Kidney (tissue), 14 donors: ENCODE data around the gene RMDN2. TPM values are rescaled to one million over a fixed set of nuclear protein-coding genes. Genes with fewer than 3 reads are reported as not detected.
"Not testable (repeated sequence)": the region's sequence is repeated elsewhere in the genome, so short reads cannot be mapped to it uniquely, and the experiment has no call there.

Experiments used
- DNase-seq, 5 donors: peaks; one replicate each; pipeline ENCODE4 v3.0.0-alpha.2; 2013 to 2020
- FAIRE-seq: peaks from 2 replicates; lab custom pipeline; 2012; peaks lifted over from hg19 to GRCh38; lab: Jason Lieb, UNC
- H3K27ac ChIP-seq, 2 donors: one replicate each; pipeline ENCODE4 v1.7.0; 2013; ENCODE audit warnings: low read depth in 2 of 2, low read length in 2 of 2, inconsistent platforms in 1 of 2
- H3K27me3 ChIP-seq: one replicate; pipeline ENCODE4 v1.7.1; 2013; ENCODE audit warnings: low read length, inconsistent platforms; ENCODE audit not compliant: control insufficient read depth, insufficient read depth
- H3K36me3 ChIP-seq, 3 donors: one replicate each; pipeline versions ENCODE4 v1.7.0 to v1.7.1; 2013; ENCODE audit warnings: low read length in 3 of 3, control low read depth in 1 of 3, inconsistent platforms in 1 of 3; ENCODE audit not compliant: insufficient read depth in 3 of 3, control insufficient read depth in 2 of 3
- H3K4me1 ChIP-seq, 3 donors: one replicate each; pipeline versions ENCODE4 v1.7.0 to v1.7.1; 2013; ENCODE audit warnings: low read length in 3 of 3, inconsistent platforms in 1 of 3, low read depth in 1 of 3; ENCODE audit not compliant: control insufficient read depth in 2 of 3, insufficient read depth in 2 of 3
- H3K4me3 ChIP-seq, 3 donors: one replicate each; pipeline versions ENCODE4 v1.7.0 to v1.8.1; 2013; ENCODE audit warnings: low read length in 3 of 3, control low read depth in 1 of 3, inconsistent platforms in 1 of 3
- H3K9ac ChIP-seq, 3 donors: one replicate each; pipeline versions ENCODE4 v1.7.0 to v1.7.1; 2013; ENCODE audit warnings: low read length in 3 of 3, control low read depth in 1 of 3, inconsistent platforms in 1 of 3
- H3K9me3 ChIP-seq, 3 donors: one replicate each; pipeline versions ENCODE4 v1.7.0 to v1.7.1; 2013; ENCODE audit warnings: low read length in 3 of 3, control low read depth in 1 of 3, inconsistent platforms in 1 of 3; ENCODE audit not compliant: control insufficient read depth in 2 of 3, insufficient read depth in 1 of 3
- intact Hi-C: fragments of 100-400 bp; cut with DNase I; formaldehyde crosslinking; loops from one replicate; pipeline ENCODE4 v1.11.1; 2022
- polyA plus RNA-seq: library from polyadenylated mRNA; stranded (reverse); fragments of 350-450 nt; fragmentation: Illumina TruSeq; extraction: RNeasy Lipid Tissue Mini Kit (QIAGEN cat#74804); gene quantifications from one replicate; pipeline ENCODE4 v1.2.3, GENCODE V29; 2014; ENCODE audit warnings: low read depth, low replicate concordance; ENCODE audit not compliant: insufficient read depth
- total RNA-seq: library from RNA; stranded (reverse); fragmentation: NEBNext Ultra II Directional; extraction: Animal tissue kit (Norgen Biotek cat#: 25700); gene quantifications from one replicate; pipeline ENCODE4 v1.2.1, GENCODE V29; 2021
- TF ChIP-seq, protein P1 (sequence below): IDR thresholded peaks from 3 replicates; pipeline ENCODE4 v1.5.1; 2012; ENCODE audit warnings: mild to moderate bottlenecking, moderate library complexity, borderline replicate concordance; ENCODE audit not compliant: insufficient read depth; ENCODE audit errors: extremely low read depth
- donor health status: control.
- donor health status: control.
- donor health status: control.
- donor health status: control.
- donor health status: control.
- donor health status: DM: yes; HTN: yes; CAD: no.
- donor health status: Normal renal cell carcinoma (clear cell type).

The RMDN2 gene
- total and polyA plus RNA-seq, 2 donors from 2014 or later, result 7.9 to 10.5 TPM

DNA sequence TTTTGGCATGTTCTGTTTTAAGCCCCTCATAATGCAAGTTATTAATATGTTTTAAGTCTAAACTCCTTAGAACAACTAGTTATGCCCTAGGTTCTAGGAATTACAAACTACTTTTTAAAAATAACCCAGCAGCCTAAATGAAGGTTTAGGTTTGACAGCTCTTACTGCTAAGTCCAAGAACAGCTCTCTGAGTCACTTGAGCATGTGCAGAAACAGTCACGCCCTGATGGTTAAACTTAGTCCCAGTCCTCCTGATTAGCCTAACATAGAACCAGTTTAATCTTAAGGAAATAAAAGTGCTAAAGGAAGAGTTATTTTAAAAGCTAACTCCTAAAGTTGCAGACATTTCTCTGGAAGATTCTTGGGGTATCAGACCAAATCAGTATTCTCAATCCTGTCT lies 72.5 kb downstream of the RMDN2 start:
- TF ChIP-seq, protein P1, sequence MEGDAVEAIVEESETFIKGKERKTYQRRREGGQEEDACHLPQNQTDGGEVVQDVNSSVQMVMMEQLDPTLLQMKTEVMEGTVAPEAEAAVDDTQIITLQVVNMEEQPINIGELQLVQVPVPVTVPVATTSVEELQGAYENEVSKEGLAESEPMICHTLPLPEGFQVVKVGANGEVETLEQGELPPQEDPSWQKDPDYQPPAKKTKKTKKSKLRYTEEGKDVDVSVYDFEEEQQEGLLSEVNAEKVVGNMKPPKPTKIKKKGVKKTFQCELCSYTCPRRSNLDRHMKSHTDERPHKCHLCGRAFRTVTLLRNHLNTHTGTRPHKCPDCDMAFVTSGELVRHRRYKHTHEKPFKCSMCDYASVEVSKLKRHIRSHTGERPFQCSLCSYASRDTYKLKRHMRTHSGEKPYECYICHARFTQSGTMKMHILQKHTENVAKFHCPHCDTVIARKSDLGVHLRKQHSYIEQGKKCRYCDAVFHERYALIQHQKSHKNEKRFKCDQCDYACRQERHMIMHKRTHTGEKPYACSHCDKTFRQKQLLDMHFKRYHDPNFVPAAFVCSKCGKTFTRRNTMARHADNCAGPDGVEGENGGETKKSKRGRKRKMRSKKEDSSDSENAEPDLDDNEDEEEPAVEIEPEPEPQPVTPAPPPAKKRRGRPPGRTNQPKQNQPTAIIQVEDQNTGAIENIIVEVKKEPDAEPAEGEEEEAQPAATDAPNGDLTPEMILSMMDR, result no peak
- Histone ChIP-seq H3K9me3 (no peaks in the 10 kb centered on the region), H3K27me3 (no peaks in the 10 kb centered on the region), H3K4me1 (no peaks in the 10 kb centered on the region), H3K9ac (no peak overlapping the region), H3K36me3 (no peaks in the 10 kb centered on the region), H3K4me3 (no peak overlapping the region), H3K27ac (no peak overlapping the region)
- peak in 1 of 5 donors; percentile 23 for DNase-seq
- FAIRE-seq, result no peak
- intact Hi-C loops, result no loop called here

- intact Hi-C loops, result no loop called here
- no peak overlapping the region for H3K9ac ChIP-seq
- DNase-seq (no peak), FAIRE-seq (no peak)
- TF ChIP-seq, protein P1, result no peak
- H3K9me3 ChIP-seq, result no peaks in the 10 kb centered on the region
- H3K27ac ChIP-seq, result no peak overlapping the region
- H3K4me3 ChIP-seq, result no peak overlapping the region
- H3K27me3 ChIP-seq, result no peaks in the 10 kb centered on the region
- no peaks in the 10 kb centered on the region for H3K36me3 ChIP-seq
- H3K4me1 ChIP-seq, result no peaks in the 10 kb centered on the region
These were observed 75.6 kb downstream of the RMDN2 start for GRCh38 chr2:38000485-38001222.

- H3K4me3 ChIP-seq, intact Hi-C loops, H3K27ac ChIP-seq, DNase-seq, H3K9ac ChIP-seq, FAIRE-seq, H3K4me1 ChIP-seq, H3K36me3 ChIP-seq, H3K9me3 ChIP-seq, H3K27me3 ChIP-seq: not testable (repeated sequence)
These were observed 85.1 kb downstream of the RMDN2 start for GRCh38 chr2:38010187-38010586.

- Histone ChIP-seq H3K27ac (no peak overlapping the region), H3K4me3 (no peak overlapping the region), H3K9me3 (no peaks in the 10 kb centered on the region), H3K9ac (no peak overlapping the region), H3K27me3 (no peaks in the 10 kb centered on the region), H3K36me3 (no peaks in the 10 kb centered on the region), H3K4me1 (no peaks in the 10 kb centered on the region)
- DNase-seq, result no peak
- intact Hi-C loops, result no loop called here
- FAIRE-seq, result no peak
- TF ChIP-seq, protein P1, result no peak
These were observed 85.9 kb downstream of the RMDN2 start for GRCh38 chr2:38010995-38011394.
